Measurements from ENCODE around the gene C1orf141. TPM values are rescaled to one million over a fixed set of nuclear protein-coding genes. Genes with fewer than 3 reads are reported as not detected.

C1orf141 gene
- total and polyA plus RNA-seq, 2 donors (not counting 1 experiment from before 2014, with no cell fraction given): not detected

DNA sequence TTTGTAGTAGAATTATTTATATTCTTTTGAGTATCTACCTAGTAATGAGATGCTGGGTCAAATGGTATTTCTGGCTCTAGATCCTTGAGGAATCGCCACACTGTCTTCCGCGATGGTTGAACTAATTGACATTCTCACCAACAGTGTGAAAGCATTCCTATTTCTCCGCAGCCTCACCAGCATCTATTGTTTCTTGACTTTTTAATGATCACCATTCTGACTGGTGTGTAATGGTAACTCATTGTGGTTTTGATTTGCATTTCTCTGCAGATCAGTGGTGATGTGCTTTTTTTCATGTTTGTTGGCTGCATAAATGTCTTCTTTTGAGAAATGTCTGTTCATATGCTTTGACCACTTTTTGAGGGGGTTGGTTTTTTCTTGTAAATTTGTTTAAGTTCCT is 16.2 kb upstream of the C1orf141 start:
- CTCF ChIA-PET: interaction anchor here (1.1 to 7.7 kb wide), 7 partner anchors 19 to 387 kb away, joined by 3 to 266 read pairs (median 44); no protein-coding TSS in a partner anchor
- ATAC-seq (ENCODE audit: low read depth) (no peak), DNase-seq (no peak)
- TF ChIP-seq, protein P1, sequence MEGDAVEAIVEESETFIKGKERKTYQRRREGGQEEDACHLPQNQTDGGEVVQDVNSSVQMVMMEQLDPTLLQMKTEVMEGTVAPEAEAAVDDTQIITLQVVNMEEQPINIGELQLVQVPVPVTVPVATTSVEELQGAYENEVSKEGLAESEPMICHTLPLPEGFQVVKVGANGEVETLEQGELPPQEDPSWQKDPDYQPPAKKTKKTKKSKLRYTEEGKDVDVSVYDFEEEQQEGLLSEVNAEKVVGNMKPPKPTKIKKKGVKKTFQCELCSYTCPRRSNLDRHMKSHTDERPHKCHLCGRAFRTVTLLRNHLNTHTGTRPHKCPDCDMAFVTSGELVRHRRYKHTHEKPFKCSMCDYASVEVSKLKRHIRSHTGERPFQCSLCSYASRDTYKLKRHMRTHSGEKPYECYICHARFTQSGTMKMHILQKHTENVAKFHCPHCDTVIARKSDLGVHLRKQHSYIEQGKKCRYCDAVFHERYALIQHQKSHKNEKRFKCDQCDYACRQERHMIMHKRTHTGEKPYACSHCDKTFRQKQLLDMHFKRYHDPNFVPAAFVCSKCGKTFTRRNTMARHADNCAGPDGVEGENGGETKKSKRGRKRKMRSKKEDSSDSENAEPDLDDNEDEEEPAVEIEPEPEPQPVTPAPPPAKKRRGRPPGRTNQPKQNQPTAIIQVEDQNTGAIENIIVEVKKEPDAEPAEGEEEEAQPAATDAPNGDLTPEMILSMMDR (IDR thresholded peaks at IDR 0.05): no peak
- no peak for TF ChIP-seq EZH2 (IDR thresholded peaks at IDR 0.05; ENCODE audit: borderline replicate concordance, insufficient read depth, low read depth, low read length, poor library complexity, severe bottlenecking)
- Histone ChIP-seq H3K27ac (ENCODE audit: low read length in 2 of 2) (no peak overlapping the region), H3K27me3 (replicated peaks in 1 of 4; ENCODE audit: control extremely low read depth in 1 of 4, control insufficient read depth in 3 of 4, insufficient read depth in 4 of 4, low read length in 3 of 4) (no peaks in the 10 kb centered on the region), H3K9ac (ENCODE audit: low read length) (no peak overlapping the region), H3K4me2 (replicated peaks; ENCODE audit: low read depth, low read length, poor library complexity, severe bottlenecking) (no peak overlapping the region), H3K79me2 (ENCODE audit: control insufficient read depth, insufficient read depth, low read length) (no peaks in the 10 kb centered on the region), H4K20me1 (ENCODE audit: control insufficient read depth, insufficient read depth, low read length, poor library complexity, severe bottlenecking) (no peaks in the 10 kb centered on the region), H3K4me3 (ENCODE audit: control extremely low read depth in 1 of 5, extremely low read depth in 1 of 5, insufficient read depth in 1 of 5, low read depth in 2 of 5, low read length in 4 of 5) (no peak overlapping the region), H3K36me3 (replicated peaks in 1 of 2; ENCODE audit: control extremely low read depth in 1 of 2, control insufficient read depth in 1 of 2, extremely low read depth in 1 of 2, insufficient read depth in 2 of 2, low read length in 1 of 2) (no peaks in the 10 kb centered on the region), H3K9me3 (ENCODE audit: control extremely low read depth in 1 of 3, control insufficient read depth in 2 of 3, insufficient read depth in 1 of 3, low read length in 2 of 3) (no peaks in the 10 kb centered on the region), H2AFZ (ENCODE audit: insufficient read depth, low read depth, low read length, poor library complexity, severe bottlenecking) (no peak overlapping the region), H3K4me1 (ENCODE audit: control insufficient read depth in 2 of 2, insufficient read depth in 2 of 2, low read length in 2 of 2) (peaks cover 7 to 9% of the 10 kb centered on the region in 2 donors)
- no peak overlapping the region for H3K27ac Mint-ChIP-seq
- no peak overlapping the region for H3K4me3 Mint-ChIP-seq
- peaks cover 31% of the 10 kb centered on the region for H3K27me3 Mint-ChIP-seq
- H3K4me1 Mint-ChIP-seq: peaks cover 6% of the 10 kb centered on the region
- intact Hi-C loops (cut with micrococcal nuclease): no loop called here
- H3K9me3 Mint-ChIP-seq (ENCODE audit: insufficient read depth): no peaks in the 10 kb centered on the region
- POLR2A ChIA-PET: interaction anchor here (1.0 kb wide), 1 partner anchor 155 kb away, joined by 7 read pairs; no protein-coding TSS in a partner anchor
- no CpG with 5 or more reads among the region's 4 CpGs for WGBS (ENCODE audit: insufficient coverage)

DNA sequence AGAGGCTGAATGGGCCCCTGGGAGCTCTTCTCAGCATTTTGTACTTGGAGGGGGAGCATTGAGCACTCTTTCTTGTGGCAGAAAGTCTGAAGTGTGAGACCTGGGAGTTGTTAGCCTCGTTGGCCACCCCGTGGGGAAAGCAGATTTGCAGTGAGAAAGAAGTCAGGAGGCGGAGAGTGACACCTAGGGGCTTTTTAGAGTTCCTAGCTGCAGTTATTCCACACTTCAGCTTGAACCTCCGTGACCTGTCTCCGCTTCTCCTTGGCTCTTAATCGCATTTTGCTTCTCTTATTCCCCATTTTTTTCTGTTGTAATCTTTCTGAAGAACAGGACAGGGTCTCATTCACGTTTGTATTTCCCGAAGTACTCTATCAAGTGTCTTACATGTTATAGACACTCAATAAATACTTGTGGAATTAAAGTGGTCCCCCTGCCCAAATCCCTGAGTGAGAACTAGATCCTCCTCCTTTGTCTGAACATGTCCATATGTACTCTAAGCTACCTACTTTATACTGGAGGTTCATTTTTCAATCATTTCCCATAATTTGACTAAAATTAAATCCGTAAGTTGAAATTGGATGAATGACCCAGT is 14.5 kb upstream of the C1orf141 start:
- Mint-ChIP-seq H3K4me3 (no peak overlapping the region), H3K9me3 (ENCODE audit: insufficient read depth) (no peaks in the 10 kb centered on the region), H3K27me3 (peaks cover 16% of the 10 kb centered on the region), H3K4me1 (peaks cover 9% of the 10 kb centered on the region), H3K27ac (peak overlapping the region; percentile 43)
- ChIA-PET POLR2A (interaction anchor here (1.2 kb wide), 1 partner anchor 153 kb away, joined by 3 read pairs; no protein-coding TSS in a partner anchor), CTCF (interaction anchor here (0.6 to 7.7 kb wide), 52 partner anchors 10 to 758 kb away, joined by 3 to 266 read pairs (median 6); partner anchors contain the start of genes C1orf141 and SLC35D1)
- ATAC-seq (ENCODE audit: low read depth): peak; percentile 91
- DNase-seq: peak; percentile 82
- H3K9ac ChIP-seq (ENCODE audit: low read length): peak overlapping the region; percentile 10
- no peak overlapping the region for H3K4me3 ChIP-seq (ENCODE audit: control extremely low read depth in 1 of 5, extremely low read depth in 1 of 5, insufficient read depth in 1 of 5, low read depth in 2 of 5, low read length in 4 of 5)
- no peaks in the 10 kb centered on the region for H3K9me3 ChIP-seq (ENCODE audit: control extremely low read depth in 1 of 3, control insufficient read depth in 2 of 3, insufficient read depth in 1 of 3, low read length in 2 of 3)
- no peaks in the 10 kb centered on the region for H3K79me2 ChIP-seq (ENCODE audit: control insufficient read depth, insufficient read depth, low read length)
- WGBS (ENCODE audit: insufficient coverage): 28% methylated on average over 3 of the region's 9 CpGs
- intact Hi-C loops (cut with micrococcal nuclease): loop anchor here (1.0 to 5.0 kb wide), 5 partner anchors 37 to 384 kb away; partner anchors contain the start of gene SLC35D1
- H4K20me1 ChIP-seq (ENCODE audit: control insufficient read depth, insufficient read depth, low read length, poor library complexity, severe bottlenecking): no peaks in the 10 kb centered on the region
- peak overlapping the region; percentile 71 for H2AFZ ChIP-seq (ENCODE audit: insufficient read depth, low read depth, low read length, poor library complexity, severe bottlenecking)
- no peak overlapping the region for H3K27ac ChIP-seq (ENCODE audit: low read length in 2 of 2)
- H3K4me2 ChIP-seq (replicated peaks; ENCODE audit: low read depth, low read length, poor library complexity, severe bottlenecking): peak overlapping the region; percentile 36
- H3K36me3 ChIP-seq (replicated peaks in 1 of 2; ENCODE audit: control extremely low read depth in 1 of 2, control insufficient read depth in 1 of 2, extremely low read depth in 1 of 2, insufficient read depth in 2 of 2, low read length in 1 of 2): no peaks in the 10 kb centered on the region
- TF ChIP-seq EZH2 (IDR thresholded peaks at IDR 0.05; ENCODE audit: borderline replicate concordance, insufficient read depth, low read depth, low read length, poor library complexity, severe bottlenecking): no peak
- TF ChIP-seq, protein P1 (IDR thresholded peaks at IDR 0.05): peak; percentile 83
- H3K4me1 ChIP-seq (ENCODE audit: control insufficient read depth in 2 of 2, insufficient read depth in 2 of 2, low read length in 2 of 2): peaks cover 7 to 9% of the 10 kb centered on the region in 2 donors
- no peaks in the 10 kb centered on the region for H3K27me3 ChIP-seq (replicated peaks in 1 of 4; ENCODE audit: control extremely low read depth in 1 of 4, control insufficient read depth in 3 of 4, insufficient read depth in 4 of 4, low read length in 3 of 4)

Measured in B cell (primary cell).